Adipocyte (in vitro differentiated cells): Measurements from ENCODE around the gene AHSG.

Experiments used
- DNase-seq: peaks from one replicate; pipeline ENCODE4 v3.0.0-alpha.2; 2015; ENCODE audit warnings: low read depth
- H3K27me3 ChIP-seq: replicated peaks from 2 replicates; pipeline ENCODE4 v1.7.0; 2013; ENCODE audit warnings: mild to moderate bottlenecking, low read length, moderate library complexity; ENCODE audit not compliant: control insufficient read depth, insufficient read depth
- H3K36me3 ChIP-seq: 2 replicates; pipeline ENCODE4 v1.7.0; 2013; ENCODE audit warnings: low read length, mild to moderate bottlenecking, moderate library complexity; ENCODE audit not compliant: control insufficient read depth, insufficient read depth, severe bottlenecking
- H3K4me1 ChIP-seq: 2 replicates; pipeline ENCODE4 v1.7.0; 2013; ENCODE audit warnings: mild to moderate bottlenecking, low read length, moderate library complexity; ENCODE audit not compliant: control insufficient read depth, insufficient read depth
- H3K4me3 ChIP-seq: 2 replicates; pipeline ENCODE4 v1.7.0; 2013; ENCODE audit warnings: mild to moderate bottlenecking, low read length, moderate library complexity
- H3K9ac ChIP-seq: 2 replicates; pipeline ENCODE4 v1.7.0; 2013; ENCODE audit warnings: mild to moderate bottlenecking, low read length, moderate library complexity
- H3K9me3 ChIP-seq: 2 replicates; pipeline ENCODE4 v1.7.0; 2013; ENCODE audit warnings: mild to moderate bottlenecking, low read length, moderate library complexity; ENCODE audit not compliant: control insufficient read depth

AHSG gene

DNA sequence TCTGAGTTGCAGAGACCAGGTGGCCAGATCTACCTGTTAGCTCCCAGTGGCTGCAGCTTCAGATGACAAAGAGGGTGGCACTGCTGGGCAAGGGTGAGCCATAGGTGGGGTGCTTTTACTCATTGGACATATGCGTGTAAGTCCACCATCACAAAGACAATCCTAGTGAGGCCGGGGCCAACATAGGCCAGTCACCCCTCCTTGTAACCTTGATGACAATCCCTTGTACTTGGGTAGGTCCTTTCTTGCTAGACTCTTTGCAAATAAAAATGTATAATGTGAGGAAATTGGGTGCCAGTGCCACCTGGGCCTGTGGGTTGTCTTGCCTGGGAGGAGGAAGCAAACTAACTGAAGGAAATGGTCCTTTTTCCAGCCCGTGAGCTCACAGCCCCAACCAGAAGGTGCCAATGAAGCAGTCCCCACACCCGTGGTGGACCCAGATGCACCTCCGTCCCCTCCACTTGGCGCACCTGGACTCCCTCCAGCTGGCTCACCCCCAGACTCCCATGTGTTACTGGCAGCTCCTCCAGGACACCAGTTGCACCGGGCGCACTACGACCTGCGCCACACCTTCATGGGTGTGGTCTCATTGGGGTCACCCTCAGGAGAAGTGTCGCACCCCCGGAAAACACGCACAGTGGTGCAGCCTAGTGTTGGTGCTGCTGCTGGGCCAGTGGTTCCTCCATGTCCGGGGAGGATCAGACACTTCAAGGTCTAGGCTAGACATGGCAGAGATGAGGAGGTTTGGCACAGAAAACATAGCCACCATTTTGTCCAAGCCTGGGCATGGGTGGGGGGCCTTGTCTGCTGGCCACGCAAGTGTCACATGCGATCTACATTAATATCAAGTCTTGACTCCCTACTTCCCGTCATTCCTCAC is 7.6 kb downstream of the AHSG start:
- no peaks in the 10 kb centered on the region for H3K36me3 ChIP-seq
- no peak for DNase-seq
- H3K9me3 ChIP-seq, result no peaks in the 10 kb centered on the region
- H3K27me3 ChIP-seq, result peaks cover 35% of the 10 kb centered on the region
- H3K9ac ChIP-seq, result no peak overlapping the region
- peaks cover 4% of the 10 kb centered on the region for H3K4me1 ChIP-seq
- H3K4me3 ChIP-seq, result no peak overlapping the region

DNA sequence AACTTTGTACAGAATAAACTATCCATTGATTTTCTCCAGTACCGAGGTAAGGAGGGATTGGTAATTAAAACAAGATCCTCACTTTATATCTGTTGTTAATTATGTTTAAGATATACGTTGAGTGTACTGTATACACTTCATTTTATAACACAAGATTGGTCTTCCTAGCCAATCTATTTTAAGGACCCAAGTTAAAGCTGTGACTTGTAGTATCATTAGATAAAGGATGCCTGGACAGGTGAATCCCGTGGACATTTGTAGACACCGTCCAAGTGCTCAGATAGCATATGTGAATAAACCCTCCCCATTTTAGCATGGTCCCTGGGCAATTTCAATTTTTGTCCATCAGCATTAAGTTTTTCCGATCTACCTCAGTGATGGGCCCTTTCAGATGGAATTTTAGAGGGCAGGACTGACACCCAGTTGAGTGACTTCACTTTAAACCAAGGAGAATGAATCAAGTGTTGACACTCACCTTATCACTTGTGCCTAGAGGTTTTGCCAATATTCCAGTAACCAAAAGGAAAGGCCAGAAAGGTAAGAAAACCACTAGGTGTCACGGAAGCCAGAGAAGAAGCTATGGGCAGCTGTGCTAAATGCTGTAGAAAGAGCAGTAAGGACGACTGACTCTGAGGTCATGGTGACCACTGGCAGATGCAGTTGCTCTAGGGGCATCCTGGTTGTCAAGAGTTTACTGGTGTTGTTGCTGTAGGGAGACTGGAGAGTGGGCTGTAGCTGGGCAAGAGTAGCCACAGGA is 9.2 kb downstream of the AHSG start:
- Histone ChIP-seq H3K9ac (no peak overlapping the region), H3K27me3 (peaks cover 48% of the 10 kb centered on the region), H3K4me1 (no peaks in the 10 kb centered on the region), H3K9me3 (no peaks in the 10 kb centered on the region), H3K4me3 (no peak overlapping the region), H3K36me3 (no peaks in the 10 kb centered on the region)
- DNase-seq, result no peak

DNA sequence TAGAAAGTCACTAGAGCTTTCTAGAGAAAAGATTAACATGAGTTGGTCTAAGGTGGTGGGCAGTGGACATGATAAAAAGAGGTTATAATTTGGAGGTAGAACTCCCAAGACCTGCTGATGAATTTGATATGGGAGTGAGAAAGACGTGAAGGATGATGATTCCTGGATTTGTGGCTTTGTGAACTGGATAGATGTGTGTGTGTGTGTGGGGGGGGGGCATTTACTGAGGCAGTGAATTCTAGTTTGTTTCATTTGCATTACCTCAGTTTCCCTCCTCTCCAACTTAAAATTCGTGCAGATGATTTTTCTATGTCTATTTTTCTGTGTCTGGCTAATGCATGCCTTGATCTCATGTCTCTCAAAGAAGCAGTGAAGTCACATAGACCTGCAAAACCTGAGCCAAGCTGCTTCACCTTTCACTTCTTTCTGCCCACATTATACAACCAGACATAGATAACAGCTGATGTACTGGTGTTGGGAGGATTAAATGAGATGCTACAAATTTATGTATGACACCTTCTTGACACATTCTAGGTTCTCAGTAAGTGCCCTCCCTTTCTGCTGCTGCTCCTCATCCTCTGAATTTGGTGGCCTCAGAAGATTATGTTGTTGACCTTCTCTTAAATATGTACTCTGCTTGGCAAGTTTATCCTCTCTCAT is 9.9 kb downstream of the AHSG start:
- DNase-seq, result no peak
- no peak overlapping the region for H3K4me3 ChIP-seq
- no peaks in the 10 kb centered on the region for H3K9me3 ChIP-seq
- H3K27me3 ChIP-seq, result peaks cover 47% of the 10 kb centered on the region
- H3K4me1 ChIP-seq, result no peaks in the 10 kb centered on the region
- no peaks in the 10 kb centered on the region for H3K36me3 ChIP-seq
- no peak overlapping the region for H3K9ac ChIP-seq

DNA sequence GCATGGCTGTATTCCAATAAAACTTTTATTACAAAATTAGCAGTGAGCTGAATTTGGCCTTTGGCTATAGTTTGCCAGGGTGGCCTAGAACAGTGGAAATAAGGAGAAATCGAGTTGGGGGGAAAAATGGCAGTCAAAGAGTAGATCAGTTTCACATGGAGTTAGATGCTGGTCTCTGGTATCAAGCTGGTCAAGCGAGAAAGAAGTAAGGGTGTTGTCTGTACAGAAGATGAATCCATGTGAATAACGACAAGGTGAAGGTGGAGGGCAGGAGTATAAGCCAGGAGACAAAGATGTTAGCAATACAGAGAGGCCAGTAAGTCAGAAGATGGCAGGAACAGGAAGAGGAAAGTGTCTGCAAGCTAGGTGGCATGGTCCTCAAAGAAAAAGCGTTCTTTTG is 11.7 kb downstream of the AHSG start:
- Histone ChIP-seq H3K9me3 (no peaks in the 10 kb centered on the region), H3K9ac (no peak overlapping the region), H3K4me1 (no peaks in the 10 kb centered on the region), H3K36me3 (no peaks in the 10 kb centered on the region), H3K4me3 (no peak overlapping the region), H3K27me3 (peaks cover 40% of the 10 kb centered on the region)
- DNase-seq, result no peak

GRCh38 chr3:186625600-186626042 is 12.8 kb downstream of the AHSG start:
- Histone ChIP-seq H3K9ac (no peak overlapping the region), H3K4me1 (no peaks in the 10 kb centered on the region), H3K9me3 (no peaks in the 10 kb centered on the region), H3K27me3 (peaks cover 34% of the 10 kb centered on the region), H3K36me3 (no peaks in the 10 kb centered on the region), H3K4me3 (no peak overlapping the region)
- no peak for DNase-seq

DNA sequence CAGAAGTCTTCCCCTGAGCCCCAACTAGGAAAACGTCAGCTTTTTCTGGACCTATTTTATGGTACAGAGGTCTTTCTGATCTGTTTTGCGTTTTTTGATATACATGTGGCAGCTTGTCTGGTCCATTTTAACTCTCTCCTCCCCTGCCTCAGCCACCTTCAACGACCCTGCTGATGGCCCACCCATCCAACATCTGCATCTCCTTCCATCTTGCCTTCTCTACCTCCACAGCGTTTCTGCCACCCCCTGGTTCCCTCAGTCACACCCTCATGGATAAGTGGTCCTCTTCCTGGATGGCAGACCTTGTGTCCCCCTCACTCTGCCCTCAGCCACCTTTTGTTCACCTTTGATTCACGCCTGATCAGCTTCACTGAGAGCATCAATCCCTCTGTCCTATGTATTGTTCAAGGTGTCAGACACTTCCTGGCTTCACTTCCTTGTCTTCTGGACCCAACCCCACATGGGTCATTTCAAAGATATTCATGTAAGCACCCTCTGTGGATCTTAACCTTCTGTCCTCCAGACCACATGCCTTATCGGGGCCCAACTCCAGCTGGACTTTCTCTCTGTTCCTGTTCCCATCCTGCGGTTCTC is 13.5 kb downstream of the AHSG start:
- Histone ChIP-seq H3K9ac (no peak overlapping the region), H3K9me3 (no peaks in the 10 kb centered on the region), H3K36me3 (no peaks in the 10 kb centered on the region), H3K27me3 (peaks cover 38% of the 10 kb centered on the region), H3K4me3 (no peak overlapping the region), H3K4me1 (no peaks in the 10 kb centered on the region)
- DNase-seq, result no peak

DNA sequence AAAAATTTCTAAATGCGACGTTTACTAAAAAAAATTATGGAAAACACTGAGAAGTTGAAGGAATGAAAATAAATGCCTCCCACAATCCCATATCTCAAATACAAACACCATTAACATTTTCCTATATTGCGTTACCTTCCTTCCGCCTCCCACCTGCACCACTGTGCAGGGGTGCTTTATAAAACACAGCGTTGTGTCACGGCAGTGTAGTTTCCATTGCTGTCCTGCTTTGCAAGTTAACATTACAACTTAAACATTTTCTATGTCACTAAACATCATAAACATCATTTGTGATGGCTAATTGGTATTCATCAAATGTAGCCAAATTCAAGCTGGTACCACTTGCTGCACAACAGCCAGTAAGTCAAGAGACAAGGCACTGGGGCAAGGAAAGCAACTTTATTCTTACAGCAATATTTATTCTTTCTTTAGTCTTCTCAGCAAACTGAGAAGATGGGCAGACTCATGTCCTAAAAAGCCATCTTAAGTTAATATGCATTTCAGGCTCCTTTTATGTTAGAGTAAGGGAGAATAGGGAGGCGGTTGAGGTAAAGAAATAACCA is 15.1 kb downstream of the AHSG start:
- H3K36me3 ChIP-seq, result no peaks in the 10 kb centered on the region
- H3K9ac ChIP-seq, result no peak overlapping the region
- H3K4me1 ChIP-seq, result no peaks in the 10 kb centered on the region
- DNase-seq, result no peak
- peaks cover 31% of the 10 kb centered on the region for H3K27me3 ChIP-seq
- no peaks in the 10 kb centered on the region for H3K9me3 ChIP-seq
- H3K4me3 ChIP-seq, result no peak overlapping the region

DNA sequence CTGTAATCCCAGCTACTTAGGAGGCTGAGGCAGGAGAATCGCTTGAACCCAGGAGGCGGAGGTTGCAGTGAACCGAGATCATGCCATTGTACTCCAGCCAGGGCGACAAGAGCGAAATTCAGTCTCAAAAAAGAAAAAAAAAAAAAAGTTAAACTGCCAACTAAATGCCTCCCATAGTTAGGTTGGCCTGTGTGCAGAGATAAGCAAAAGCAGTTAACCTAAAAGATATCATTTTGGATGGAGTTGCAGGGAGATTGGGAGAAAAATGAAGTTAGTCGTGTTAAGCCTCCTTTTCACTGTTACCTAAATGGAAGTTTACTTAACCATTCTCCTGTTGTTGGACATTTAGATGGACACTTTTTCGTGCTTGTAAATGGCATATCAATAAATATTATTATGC is 15.9 kb downstream of the AHSG start:
- peaks cover 31% of the 10 kb centered on the region for H3K27me3 ChIP-seq
- H3K4me1 ChIP-seq, result no peaks in the 10 kb centered on the region
- no peaks in the 10 kb centered on the region for H3K9me3 ChIP-seq
- H3K4me3 ChIP-seq, result no peak overlapping the region
- no peaks in the 10 kb centered on the region for H3K36me3 ChIP-seq
- DNase-seq, result no peak
- H3K9ac ChIP-seq, result no peak overlapping the region

GRCh38 chr3:186630950-186631641 is 18.2 kb downstream of the AHSG start:
- H3K4me1 ChIP-seq, result no peaks in the 10 kb centered on the region
- DNase-seq, result no peak
- H3K27me3 ChIP-seq, result peaks cover 26% of the 10 kb centered on the region
- H3K36me3 ChIP-seq, result no peaks in the 10 kb centered on the region
- no peaks in the 10 kb centered on the region for H3K9me3 ChIP-seq
- H3K9ac ChIP-seq, result no peak overlapping the region
- no peak overlapping the region for H3K4me3 ChIP-seq

GRCh38 chr3:186633481-186633880 is 20.6 kb downstream of the AHSG start:
- Histone ChIP-seq H3K9me3 (no peaks in the 10 kb centered on the region), H3K27me3 (peaks cover 34% of the 10 kb centered on the region), H3K36me3 (no peaks in the 10 kb centered on the region), H3K4me3 (no peak overlapping the region), H3K9ac (no peak overlapping the region), H3K4me1 (no peaks in the 10 kb centered on the region)
- DNase-seq, result no peak
